ENCODE measurements around the gene ERP27. TPM values are rescaled to one million over a fixed set of nuclear protein-coding genes. Genes with fewer than 3 reads are reported as not detected.

The ERP27 gene
- total and polyA plus RNA-seq, 2 donors (not counting 3 experiments of a cell fraction or from before 2014, with no cell fraction given): 0.70 to 0.88 TPM

DNA sequence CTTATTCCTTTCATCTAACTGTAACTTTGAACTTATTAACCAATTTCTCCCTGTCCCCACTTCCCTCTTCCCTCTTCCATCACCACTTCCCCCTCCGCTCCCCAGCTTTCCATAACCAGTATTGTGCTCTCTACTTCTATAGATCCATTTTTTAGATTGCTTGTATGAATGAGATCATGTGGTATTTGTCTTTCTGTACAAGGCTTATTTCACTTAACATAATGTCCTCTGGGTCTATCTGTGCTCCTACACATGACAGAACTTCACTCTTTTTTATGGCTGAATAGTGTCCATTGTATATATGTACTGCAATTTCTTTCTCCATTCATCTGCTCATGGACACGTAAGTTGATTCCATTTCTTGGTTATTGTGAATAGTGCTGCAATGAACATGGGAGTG, 14.4 kb downstream of the ERP27 start:
- intact Hi-C loops (cut with micrococcal nuclease): no loop called here
- H3K4me3 ChIP-seq (replicated peaks in 1 of 3; ENCODE audit: insufficient read depth in 1 of 3, low read depth in 1 of 3, low read length in 3 of 3): no peak overlapping the region
- no peak overlapping the region for H3K9ac ChIP-seq (replicated peaks; ENCODE audit: extremely low read depth, insufficient read depth, low read length)
- no peaks in the 10 kb centered on the region for H3K9me1 ChIP-seq (replicated peaks; ENCODE audit: control insufficient read depth, extremely low read depth, insufficient read depth, low read length)
- CTCF ChIA-PET: no interaction called here
- no TSS peak for BruUV-seq (replicated peaks)
- no peak for DNase-seq (ENCODE audit: low read depth, low spot score)
- H3K4me1 ChIP-seq (ENCODE audit: control insufficient read depth, extremely low read depth, insufficient read depth, low read length): no peaks in the 10 kb centered on the region
- dilution Hi-C loops (cut with MboI; ENCODE audit: extremely low pct_ligation_motif_present, low sequenced_read_pairs): no loop called here
- no peak overlapping the region for H3K4me2 ChIP-seq (ENCODE audit: insufficient read depth, low read length)
- no peak for FAIRE-seq
- H2AFZ ChIP-seq (ENCODE audit: low read depth, low read length): no peak overlapping the region
- no peaks in the 10 kb centered on the region for H3K36me3 ChIP-seq (ENCODE audit: control insufficient read depth in 2 of 2, extremely low read depth in 1 of 2, insufficient read depth in 2 of 2, low read length in 2 of 2)
- H3K27ac ChIP-seq (ENCODE audit: insufficient read depth, low read depth, low read length): no peak overlapping the region
- no peaks in the 10 kb centered on the region for H3K9me3 ChIP-seq (replicated peaks; ENCODE audit: control insufficient read depth, insufficient read depth, low read length)
- no peaks in the 10 kb centered on the region for H3K79me2 ChIP-seq (ENCODE audit: control insufficient read depth, insufficient read depth, low read length)
- H3K27me3 ChIP-seq (ENCODE audit: control insufficient read depth in 2 of 2, insufficient read depth in 2 of 2, low read length in 2 of 2): no peaks in the 10 kb centered on the region
- no peaks in the 10 kb centered on the region for H4K20me1 ChIP-seq (replicated peaks; ENCODE audit: control insufficient read depth, extremely low read depth, insufficient read depth, low read length)
- TF ChIP-seq MYC (IDR thresholded peaks at IDR 0.05; ENCODE audit: low read depth, low read length) (no peak), POLR2A (IDR thresholded peaks at IDR 0.05; ENCODE audit: low read depth, low read length) (no peak), FOS (IDR thresholded peaks at IDR 0.05; ENCODE audit: borderline replicate concordance, insufficient read depth, low read length) (no peak), EZH2 (IDR thresholded peaks at IDR 0.05; ENCODE audit: borderline replicate concordance, low read depth, low read length, severe bottlenecking) (no peak), GATA2 (IDR thresholded peaks at IDR 0.05; ENCODE audit: insufficient read depth, insufficient read length, low read depth, low read length) (no peak), POLR2AphosphoS5 (IDR thresholded peaks at IDR 0.05; ENCODE audit: insufficient read depth, low read depth, low read length) (no peak), JUN (IDR thresholded peaks at IDR 0.05; ENCODE audit: borderline replicate concordance, insufficient read depth, insufficient read length, low read depth) (no peak)
- TF ChIP-seq, protein P1, sequence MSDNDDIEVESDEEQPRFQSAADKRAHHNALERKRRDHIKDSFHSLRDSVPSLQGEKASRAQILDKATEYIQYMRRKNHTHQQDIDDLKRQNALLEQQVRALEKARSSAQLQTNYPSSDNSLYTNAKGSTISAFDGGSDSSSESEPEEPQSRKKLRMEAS (IDR thresholded peaks at IDR 0.05; ENCODE audit: insufficient read depth, insufficient read length): no peak
- TF ChIP-seq, protein P2, sequence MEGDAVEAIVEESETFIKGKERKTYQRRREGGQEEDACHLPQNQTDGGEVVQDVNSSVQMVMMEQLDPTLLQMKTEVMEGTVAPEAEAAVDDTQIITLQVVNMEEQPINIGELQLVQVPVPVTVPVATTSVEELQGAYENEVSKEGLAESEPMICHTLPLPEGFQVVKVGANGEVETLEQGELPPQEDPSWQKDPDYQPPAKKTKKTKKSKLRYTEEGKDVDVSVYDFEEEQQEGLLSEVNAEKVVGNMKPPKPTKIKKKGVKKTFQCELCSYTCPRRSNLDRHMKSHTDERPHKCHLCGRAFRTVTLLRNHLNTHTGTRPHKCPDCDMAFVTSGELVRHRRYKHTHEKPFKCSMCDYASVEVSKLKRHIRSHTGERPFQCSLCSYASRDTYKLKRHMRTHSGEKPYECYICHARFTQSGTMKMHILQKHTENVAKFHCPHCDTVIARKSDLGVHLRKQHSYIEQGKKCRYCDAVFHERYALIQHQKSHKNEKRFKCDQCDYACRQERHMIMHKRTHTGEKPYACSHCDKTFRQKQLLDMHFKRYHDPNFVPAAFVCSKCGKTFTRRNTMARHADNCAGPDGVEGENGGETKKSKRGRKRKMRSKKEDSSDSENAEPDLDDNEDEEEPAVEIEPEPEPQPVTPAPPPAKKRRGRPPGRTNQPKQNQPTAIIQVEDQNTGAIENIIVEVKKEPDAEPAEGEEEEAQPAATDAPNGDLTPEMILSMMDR (IDR thresholded peaks at IDR 0.05; ENCODE audit: extremely low read depth in 1 of 2, insufficient read depth in 1 of 2, low read depth in 1 of 2, low read length in 2 of 2): no peak
- POLR2A ChIA-PET: no interaction called here
